ENCODE measurements around the gene OR2T1.
"Not testable (repeated sequence)": the region's sequence is repeated elsewhere in the genome, so short reads cannot be mapped to it uniquely, and the experiment has no call there.

The OR2T1 gene

GRCh38 chr1:248438668-248439067, 35.8 kb downstream of the OR2T1 start:
- DNase-seq, result not testable (repeated sequence)

- DNase-seq, result not testable (repeated sequence)
Observed at GRCh38 chr1:248439283-248439682, 36.4 kb downstream of the OR2T1 start.

- not testable (repeated sequence) for DNase-seq
Observed at GRCh38 chr1:248442500-248443277, 39.8 kb downstream of the OR2T1 start.

- not testable (repeated sequence) for DNase-seq
Observed at GRCh38 chr1:248444603-248445002, 41.8 kb downstream of the OR2T1 start.

GRCh38 chr1:248445399-248445798, 42.6 kb downstream of the OR2T1 start, which contains the start of gene OR2T2:
OR2T2 (plus strand) TSS chr1:248445637; CDS start chr1:248452798, 7,161 bp downstream.
- not testable (repeated sequence) for DNase-seq

GRCh38 chr1:248448409-248449074, 45.7 kb downstream of the OR2T1 start:
- not testable (repeated sequence) for DNase-seq

- DNase-seq, result not testable (repeated sequence)
Observed at GRCh38 chr1:248449821-248450465, 47.1 kb downstream of the OR2T1 start.

- not testable (repeated sequence) for DNase-seq
Observed at GRCh38 chr1:248450466-248451145, 47.8 kb downstream of the OR2T1 start.

GRCh38 chr1:248453619-248454018, 50.8 kb downstream of the OR2T1 start:
- DNase-seq, result not testable (repeated sequence)

- DNase-seq, result not testable (repeated sequence)
Observed at GRCh38 chr1:248455045-248455444, 52.2 kb downstream of the OR2T1 start.

GRCh38 chr1:248456635-248457034, 53.8 kb downstream of the OR2T1 start:
- not testable (repeated sequence) for DNase-seq

Measured in activated CD4-positive, alpha-beta T cell treated with anti-CD3 and anti-CD28 coated beads for 1 hour (primary cell).